ENCODE results near the gene BOD1L1. TPM values are rescaled to one million over a fixed set of nuclear protein-coding genes. Genes with fewer than 3 reads are reported as not detected.
A peak's percentile ranks its signal among the peaks of the same experiment; 100 is the strongest.

Gene BOD1L1
- total and polyA plus RNA-seq, 2 donors (not counting 1 experiment from before 2014, with no cell fraction given), result 20.2 to 109 TPM

GRCh38 chr4:13522282-13523104 lies 105.0 kb downstream of the BOD1L1 start:
- Histone ChIP-seq H3K9ac (ENCODE audit: low read length) (no peak overlapping the region), H3K79me2 (ENCODE audit: control insufficient read depth, insufficient read depth, low read length) (no peaks in the 10 kb centered on the region), H3K9me3 (ENCODE audit: control extremely low read depth in 1 of 3, control insufficient read depth in 2 of 3, insufficient read depth in 1 of 3, low read length in 2 of 3) (peaks cover 1 to 31% (median 21%) of the 10 kb centered on the region in 3 donors), H3K36me3 (replicated peaks in 1 of 2; ENCODE audit: control extremely low read depth in 1 of 2, control insufficient read depth in 1 of 2, extremely low read depth in 1 of 2, insufficient read depth in 2 of 2, low read length in 1 of 2) (no peaks in the 10 kb centered on the region), H3K27me3 (replicated peaks in 1 of 4; ENCODE audit: control extremely low read depth in 1 of 4, control insufficient read depth in 3 of 4, insufficient read depth in 4 of 4, low read length in 3 of 4) (peaks cover 2 to 68% (median 64%) of the 10 kb centered on the region in 4 experiments), H3K27ac (ENCODE audit: low read length in 2 of 2) (no peak overlapping the region), H3K4me3 (ENCODE audit: control extremely low read depth in 1 of 5, extremely low read depth in 1 of 5, insufficient read depth in 1 of 5, low read depth in 2 of 5, low read length in 4 of 5) (no peak overlapping the region), H2AFZ (ENCODE audit: insufficient read depth, low read depth, low read length, poor library complexity, severe bottlenecking) (no peak overlapping the region), H3K4me2 (replicated peaks; ENCODE audit: low read depth, low read length, poor library complexity, severe bottlenecking) (peak overlapping the region; percentile 55), H4K20me1 (ENCODE audit: control insufficient read depth, insufficient read depth, low read length, poor library complexity, severe bottlenecking) (no peaks in the 10 kb centered on the region), H3K4me1 (ENCODE audit: control insufficient read depth in 2 of 2, insufficient read depth in 2 of 2, low read length in 2 of 2) (peaks cover 20 to 22% of the 10 kb centered on the region in 2 donors)
- no peak for TF ChIP-seq CTCF (IDR thresholded peaks at IDR 0.05)
- peak; percentile 17 for TF ChIP-seq EZH2 (IDR thresholded peaks at IDR 0.05; ENCODE audit: borderline replicate concordance, insufficient read depth, low read depth, low read length, poor library complexity, severe bottlenecking)
- Mint-ChIP-seq H3K4me3 (no peak overlapping the region), H3K4me1 (peaks cover 7% of the 10 kb centered on the region), H3K27me3 (peaks cover 69% of the 10 kb centered on the region), H3K27ac (peak overlapping the region; percentile 32), H3K9me3 (ENCODE audit: insufficient read depth) (no peaks in the 10 kb centered on the region)
- intact Hi-C loops (cut with micrococcal nuclease), result no loop called here
- ATAC-seq (ENCODE audit: low read depth), result no peak
- ChIA-PET CTCF (interaction anchor here (0.8 to 1.2 kb wide), 2 partner anchors 18 to 20 kb away, joined by 3 read pairs; no protein-coding TSS in a partner anchor), POLR2A (no interaction called here)
- 3% methylated on average over 47 of the region's 49 CpGs for WGBS (ENCODE audit: insufficient coverage)
- DNase-seq, result peak; percentile 53

- peak; percentile 6 for DNase-seq
- peaks cover 14 to 15% of the 10 kb centered on the region in 2 donors for H3K4me1 ChIP-seq (ENCODE audit: control insufficient read depth in 2 of 2, insufficient read depth in 2 of 2, low read length in 2 of 2)
- H3K27ac ChIP-seq (ENCODE audit: low read length in 2 of 2), result no peak overlapping the region
- no peak overlapping the region for H2AFZ ChIP-seq (ENCODE audit: insufficient read depth, low read depth, low read length, poor library complexity, severe bottlenecking)
- POLR2A ChIA-PET, result no interaction called here
- no peak overlapping the region for H3K4me2 ChIP-seq (replicated peaks; ENCODE audit: low read depth, low read length, poor library complexity, severe bottlenecking)
- WGBS (ENCODE audit: insufficient coverage), result no CpG with 5 or more reads among the region's 2 CpGs
- TF ChIP-seq CTCF (IDR thresholded peaks at IDR 0.05), result no peak
- TF ChIP-seq EZH2 (IDR thresholded peaks at IDR 0.05; ENCODE audit: borderline replicate concordance, insufficient read depth, low read depth, low read length, poor library complexity, severe bottlenecking), result no peak
- intact Hi-C loops (cut with micrococcal nuclease), result no loop called here
- no peak overlapping the region for H3K9ac ChIP-seq (ENCODE audit: low read length)
- peaks cover 2 to 62% (median 51%) of the 10 kb centered on the region in 4 experiments for H3K27me3 ChIP-seq (replicated peaks in 1 of 4; ENCODE audit: control extremely low read depth in 1 of 4, control insufficient read depth in 3 of 4, insufficient read depth in 4 of 4, low read length in 3 of 4)
- peaks cover 3 to 31% (median 21%) of the 10 kb centered on the region in 3 donors for H3K9me3 ChIP-seq (ENCODE audit: control extremely low read depth in 1 of 3, control insufficient read depth in 2 of 3, insufficient read depth in 1 of 3, low read length in 2 of 3)
- no peaks in the 10 kb centered on the region for H3K36me3 ChIP-seq (replicated peaks in 1 of 2; ENCODE audit: control extremely low read depth in 1 of 2, control insufficient read depth in 1 of 2, extremely low read depth in 1 of 2, insufficient read depth in 2 of 2, low read length in 1 of 2)
- H3K4me1 Mint-ChIP-seq, result peaks cover 4% of the 10 kb centered on the region
- ATAC-seq (ENCODE audit: low read depth), result no peak
- no peak overlapping the region for H3K4me3 ChIP-seq (ENCODE audit: control extremely low read depth in 1 of 5, extremely low read depth in 1 of 5, insufficient read depth in 1 of 5, low read depth in 2 of 5, low read length in 4 of 5)
- no peaks in the 10 kb centered on the region for H3K79me2 ChIP-seq (ENCODE audit: control insufficient read depth, insufficient read depth, low read length)
- no peaks in the 10 kb centered on the region for H4K20me1 ChIP-seq (ENCODE audit: control insufficient read depth, insufficient read depth, low read length, poor library complexity, severe bottlenecking)
- peaks cover 61% of the 10 kb centered on the region for H3K27me3 Mint-ChIP-seq
- no peaks in the 10 kb centered on the region for H3K9me3 Mint-ChIP-seq (ENCODE audit: insufficient read depth)
- H3K4me3 Mint-ChIP-seq, result no peak overlapping the region
- no peak overlapping the region for H3K27ac Mint-ChIP-seq
- CTCF ChIA-PET, result no interaction called here
Measured at GRCh38 chr4:13521047-13521446, 106.5 kb downstream of the BOD1L1 start.

Data from B cell (primary cell).